Activated CD4-positive, alpha-beta T cell treated with anti-CD3 and anti-CD28 coated beads for 36 hours (primary cell): Measurements from ENCODE around the gene RAB20. TPM values are rescaled to one million over a fixed set of nuclear protein-coding genes. Genes with fewer than 3 reads are reported as not detected.

Source experiments
- ATAC-seq: fragments of 200-7000 bp; cut with Tn5 transposase; one replicate; pipeline ENCODE4 v1.10.0; 2021; ENCODE audit warnings: mild to moderate bottlenecking, moderate library complexity
- CTCF ChIA-PET: fragments of 350-600 bp; sonication (Branson Sonifier 250); formaldehyde crosslinking; loops from one replicate; lab custom pipeline; 2021; ENCODE audit warnings: antibody characterized with exemption; lab: Charles Lee
- POLR2A ChIA-PET: fragments of 350-600 bp; sonication (Branson Sonifier 250); formaldehyde crosslinking; loops from one replicate; lab custom pipeline; 2021; ENCODE audit warnings: antibody characterized with exemption, inconsistent platforms; lab: Charles Lee
- DNase-seq: peaks from one replicate; pipeline ENCODE4 v3.0.0-alpha.2; 2020
- H3K27ac Mint-ChIP-seq: one replicate; pipeline ENCODE4 v1.8.0; 2021; ENCODE audit warnings: mixed read lengths
- H3K27me3 Mint-ChIP-seq: one replicate; pipeline ENCODE4 v1.8.0; 2021; ENCODE audit warnings: mixed read lengths
- H3K36me3 Mint-ChIP-seq: one replicate; pipeline ENCODE4 v1.8.0; 2021; ENCODE audit warnings: low read depth, mixed read lengths
- H3K4me1 Mint-ChIP-seq: one replicate; pipeline ENCODE4 v1.8.0; 2021; ENCODE audit warnings: mixed read lengths
- H3K4me3 Mint-ChIP-seq: one replicate; pipeline ENCODE4 v1.8.0; 2021; ENCODE audit warnings: mild to moderate bottlenecking, moderate library complexity, mixed read lengths
- H3K9me3 Mint-ChIP-seq: one replicate; pipeline ENCODE4 v1.8.0; 2021; ENCODE audit warnings: low read depth, mixed read lengths
- intact Hi-C, 2 experiments: fragments of 100-400 bp; cut with DNase I in 1 of 2; cut with micrococcal nuclease in 1 of 2; formaldehyde crosslinking; loops; one replicate each; pipeline versions ENCODE4 v1.14.2 to v1.15.1; 2022 to 2024; cut with DNase I, micrococcal nuclease
- total RNA-seq, 2 experiments: library from RNA; stranded (reverse); gene quantifications; one replicate each; pipeline ENCODE4 v1.2.3, GENCODE V29; 2021

RAB20 gene
- total RNA-seq, 2 experiments from 2014 or later, result 6.0 to 9.0 TPM

DNA sequence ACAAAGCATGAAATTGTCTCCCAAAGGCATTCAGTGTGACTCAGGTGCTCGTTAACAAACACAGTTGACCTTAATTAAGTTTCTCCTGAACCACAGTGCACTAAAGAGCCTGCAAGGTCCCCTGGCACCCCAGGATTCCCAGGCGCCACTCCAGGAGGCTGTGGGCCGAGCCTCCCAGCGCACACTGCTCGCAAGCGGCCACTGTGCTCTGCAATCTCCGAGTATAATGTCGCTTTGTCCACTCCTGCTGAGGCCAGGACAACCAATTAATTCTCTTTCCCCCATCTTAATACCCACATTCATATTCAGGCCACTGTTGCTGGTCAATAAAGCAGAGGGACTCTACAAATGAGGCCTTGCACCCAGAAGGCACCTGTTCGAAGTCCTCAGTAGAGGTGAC, 8.8 kb downstream of the RAB20 start:
- ChIA-PET POLR2A (no interaction called here), CTCF (no interaction called here)
- Mint-ChIP-seq H3K4me3 (no peak overlapping the region), H3K36me3 (no peaks in the 10 kb centered on the region), H3K27ac (no peak overlapping the region), H3K9me3 (no peaks in the 10 kb centered on the region), H3K27me3 (no peaks in the 10 kb centered on the region), H3K4me1 (no peaks in the 10 kb centered on the region)
- ATAC-seq, result no peak
- DNase-seq, result no peak
- intact Hi-C loops, result no loop called here

- POLR2A ChIA-PET, result no interaction called here
- CTCF ChIA-PET, result interaction anchor here (0.5 to 0.6 kb wide), 2 partner anchors 20 to 158 kb away, joined by 3 to 4 read pairs; no protein-coding TSS in a partner anchor
- Mint-ChIP-seq H3K9me3 (no peaks in the 10 kb centered on the region), H3K27me3 (no peaks in the 10 kb centered on the region), H3K4me3 (no peak overlapping the region), H3K27ac (no peak overlapping the region), H3K36me3 (peaks cover 6% of the 10 kb centered on the region), H3K4me1 (no peaks in the 10 kb centered on the region)
- intact Hi-C loops, result no loop called here
- DNase-seq (no peak), ATAC-seq (no peak)
Observed at GRCh38 chr13:110551284-110551683, 10.2 kb downstream of the RAB20 start.

DNA sequence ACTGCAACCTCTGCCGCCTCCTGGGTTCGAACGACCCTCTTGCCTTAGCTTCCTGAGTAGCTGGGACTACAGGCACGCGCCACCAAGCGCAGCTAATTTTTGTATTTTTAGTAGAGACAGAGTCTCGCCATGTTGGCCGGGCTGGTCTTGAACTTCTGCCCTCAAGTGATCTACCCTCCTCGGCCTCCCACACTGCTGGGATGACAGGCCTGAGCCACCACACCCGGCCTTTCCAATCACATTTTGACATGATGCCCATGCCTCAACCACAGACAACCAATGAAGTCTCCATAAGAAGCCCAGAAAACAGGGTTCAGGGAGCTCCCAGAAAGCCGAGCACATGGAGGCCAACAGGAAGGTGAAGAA, 11.7 kb downstream of the RAB20 start:
- Mint-ChIP-seq H3K4me1 (no peaks in the 10 kb centered on the region), H3K4me3 (no peak overlapping the region), H3K27me3 (no peaks in the 10 kb centered on the region), H3K9me3 (peaks cover 3% of the 10 kb centered on the region), H3K36me3 (peaks cover 7% of the 10 kb centered on the region), H3K27ac (no peak overlapping the region)
- POLR2A ChIA-PET, result no interaction called here
- ATAC-seq, result no peak
- DNase-seq, result no peak
- intact Hi-C loops, result no loop called here
- CTCF ChIA-PET, result no interaction called here

DNA sequence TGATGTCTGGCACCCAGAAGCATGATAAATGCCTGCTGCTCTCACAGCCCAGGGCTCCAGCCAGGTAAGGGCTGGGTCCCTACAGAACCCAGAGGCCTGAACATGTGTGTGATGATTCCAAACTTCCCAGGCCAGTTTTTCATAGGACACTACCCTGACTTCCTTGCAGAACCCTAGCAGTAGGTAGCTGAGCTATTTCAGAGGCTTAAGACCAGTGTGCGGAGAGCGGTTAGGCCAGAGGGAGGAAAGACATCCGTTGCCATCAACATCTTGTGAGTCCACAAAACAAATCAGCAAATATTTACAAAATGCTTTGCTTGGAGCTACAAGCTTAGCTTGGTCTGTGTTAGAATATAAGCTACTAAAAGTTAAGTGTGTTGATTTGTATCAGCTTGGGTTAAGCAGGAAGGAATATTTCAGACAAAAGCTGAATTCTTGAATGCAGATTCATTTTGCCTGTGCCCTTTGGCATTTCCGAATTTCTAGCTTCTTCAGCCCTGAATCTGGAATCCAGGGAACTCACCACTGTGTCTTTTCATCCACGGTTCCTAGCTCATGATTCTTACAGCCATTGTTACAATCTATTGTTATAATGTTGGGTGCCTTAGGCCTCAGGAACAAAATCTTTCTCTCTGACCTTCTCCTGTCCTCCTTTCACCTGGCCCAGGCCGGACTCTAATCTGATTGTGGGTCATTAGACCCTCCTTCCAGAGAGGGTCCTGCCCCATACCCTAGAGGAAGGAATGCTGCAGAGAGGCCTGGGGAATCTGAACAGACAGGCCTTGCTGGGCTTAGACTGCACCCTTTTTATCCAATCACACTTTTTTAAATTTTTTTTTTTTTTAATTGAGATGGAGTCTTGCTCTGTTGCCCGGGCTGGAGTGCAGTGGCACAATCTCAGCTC, 12.4 kb downstream of the RAB20 start:
- Mint-ChIP-seq H3K27ac (no peak overlapping the region), H3K9me3 (peaks cover 4% of the 10 kb centered on the region), H3K27me3 (no peaks in the 10 kb centered on the region), H3K36me3 (peaks cover 9% of the 10 kb centered on the region), H3K4me1 (no peaks in the 10 kb centered on the region), H3K4me3 (no peak overlapping the region)
- intact Hi-C loops, result no loop called here
- no peak for DNase-seq
- CTCF ChIA-PET, result interaction anchor here (0.6 to 1.4 kb wide), 2 partner anchors 10 to 31 kb away, joined by 3 to 5 read pairs; no protein-coding TSS in a partner anchor
- ATAC-seq, result no peak
- POLR2A ChIA-PET, result no interaction called here

DNA sequence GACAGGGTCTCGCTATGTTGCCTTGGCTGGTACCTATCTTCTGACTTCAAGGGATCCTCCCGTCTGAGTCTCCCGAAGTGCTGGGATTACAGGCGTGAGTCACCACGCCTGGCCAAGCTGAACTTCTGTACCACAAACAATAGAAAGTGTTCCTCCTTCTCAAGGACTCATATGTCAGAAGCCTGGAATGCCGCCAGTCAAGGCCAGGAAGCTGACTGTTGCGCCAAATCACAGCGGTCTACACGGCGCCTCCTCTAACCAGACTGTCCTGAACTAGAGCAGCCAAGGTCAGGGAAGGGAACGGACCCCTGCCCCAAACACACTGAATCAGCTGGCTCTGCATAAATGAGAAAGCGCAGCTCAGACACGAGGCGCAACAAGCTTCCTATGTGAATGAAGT, 14.6 kb downstream of the RAB20 start:
- Mint-ChIP-seq H3K27me3 (no peaks in the 10 kb centered on the region), H3K36me3 (peaks cover 9% of the 10 kb centered on the region), H3K9me3 (peaks cover 4% of the 10 kb centered on the region), H3K27ac (no peak overlapping the region), H3K4me3 (no peak overlapping the region), H3K4me1 (no peaks in the 10 kb centered on the region)
- ATAC-seq (no peak), DNase-seq (no peak)
- intact Hi-C loops, result no loop called here
- CTCF ChIA-PET, result no interaction called here
- POLR2A ChIA-PET, result no interaction called here

DNA sequence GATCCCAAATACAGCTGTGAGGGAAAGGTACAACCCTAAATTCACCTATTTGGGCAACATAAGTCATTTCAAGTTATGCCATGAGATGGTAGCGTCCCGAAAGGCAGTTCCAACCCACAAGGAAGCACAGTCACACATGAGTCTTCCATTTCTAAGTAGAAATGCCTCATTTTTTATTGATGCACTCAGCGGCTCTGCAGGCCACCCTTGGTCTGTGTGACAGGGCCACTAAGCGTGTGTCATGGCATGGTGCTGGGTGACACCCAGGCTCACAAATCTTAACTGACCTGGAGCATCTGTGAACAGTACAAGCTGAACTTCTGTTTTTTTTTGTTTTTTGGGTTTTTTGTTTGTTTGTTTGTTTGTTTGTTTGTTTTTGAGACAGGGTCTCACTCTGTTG, 15.1 kb downstream of the RAB20 start:
- peaks cover 4% of the 10 kb centered on the region for H3K9me3 Mint-ChIP-seq
- ChIA-PET CTCF (no interaction called here), POLR2A (no interaction called here)
- H3K36me3 Mint-ChIP-seq, result peaks cover 9% of the 10 kb centered on the region
- DNase-seq, result no peak
- ATAC-seq, result no peak
- no peaks in the 10 kb centered on the region for H3K4me1 Mint-ChIP-seq
- intact Hi-C loops, result no loop called here
- no peak overlapping the region for H3K27ac Mint-ChIP-seq
- H3K4me3 Mint-ChIP-seq, result no peak overlapping the region
- H3K27me3 Mint-ChIP-seq, result no peaks in the 10 kb centered on the region

GRCh38 chr13:110542169-110542796, 19.2 kb downstream of the RAB20 start:
- POLR2A ChIA-PET, result no interaction called here
- CTCF ChIA-PET, result no interaction called here
- ATAC-seq, result no peak

GRCh38 chr13:110541526-110541920, 20.0 kb downstream of the RAB20 start:
- no peak for ATAC-seq
- Mint-ChIP-seq H3K27ac (no peak overlapping the region), H3K36me3 (peaks cover 3% of the 10 kb centered on the region), H3K27me3 (no peaks in the 10 kb centered on the region), H3K9me3 (peaks cover 4% of the 10 kb centered on the region), H3K4me3 (no peak overlapping the region), H3K4me1 (peaks cover 8% of the 10 kb centered on the region)
- ChIA-PET CTCF (no interaction called here), POLR2A (no interaction called here)
- no peak for DNase-seq
- intact Hi-C loops, result no loop called here

More at GRCh38 chr13:110542169-110542796, 19.2 kb downstream of the RAB20 start:
- H3K4me3 Mint-ChIP-seq, result no peak overlapping the region
- H3K9me3 Mint-ChIP-seq, result peaks cover 4% of the 10 kb centered on the region
- H3K36me3 Mint-ChIP-seq, result peaks cover 8% of the 10 kb centered on the region
- H3K4me1 Mint-ChIP-seq, result peaks cover 6% of the 10 kb centered on the region
- H3K27me3 Mint-ChIP-seq, result no peaks in the 10 kb centered on the region
- intact Hi-C loops, result no loop called here
- no peak overlapping the region for H3K27ac Mint-ChIP-seq
- no peak for DNase-seq

DNA sequence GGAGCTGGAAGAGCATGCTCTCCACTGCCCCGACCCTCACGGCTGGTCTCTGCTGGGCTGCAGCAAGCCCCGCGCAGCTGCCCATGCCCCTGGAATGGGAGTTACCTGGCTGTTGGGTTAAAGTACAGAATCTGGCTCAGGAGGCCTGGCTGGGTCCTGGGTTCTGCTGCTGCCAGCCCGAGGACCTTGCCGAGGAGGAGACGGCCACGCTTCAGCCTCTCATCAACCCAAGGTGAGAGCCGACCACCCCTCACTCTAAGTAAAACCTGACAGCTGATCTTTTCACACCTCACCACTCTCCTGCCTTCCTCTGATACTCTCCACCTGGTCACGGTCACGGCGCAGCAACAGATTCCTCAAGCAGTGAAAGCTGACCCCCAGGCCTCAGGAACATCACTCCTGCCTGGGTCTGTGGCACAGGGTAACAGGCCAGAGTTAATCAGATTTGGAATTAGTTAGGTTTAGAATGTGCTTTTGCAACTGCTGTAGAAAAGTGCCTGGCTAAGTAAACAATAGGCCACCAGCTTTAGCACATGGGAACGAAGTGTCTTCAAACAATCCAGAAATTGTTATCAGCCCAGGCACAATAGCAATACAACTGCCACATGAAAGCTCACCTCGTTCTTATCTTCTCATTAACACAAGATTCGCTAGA, 20.5 kb downstream of the RAB20 start:
- DNase-seq (no peak), ATAC-seq (no peak)
- POLR2A ChIA-PET, result no interaction called here
- no peak overlapping the region for H3K4me3 Mint-ChIP-seq
- peaks cover 4% of the 10 kb centered on the region for H3K9me3 Mint-ChIP-seq
- H3K4me1 Mint-ChIP-seq, result peaks cover 13% of the 10 kb centered on the region
- CTCF ChIA-PET, result no interaction called here
- no peaks in the 10 kb centered on the region for H3K27me3 Mint-ChIP-seq
- H3K27ac Mint-ChIP-seq, result no peak overlapping the region
- intact Hi-C loops, result no loop called here
- H3K36me3 Mint-ChIP-seq, result peaks cover 1% of the 10 kb centered on the region

DNA sequence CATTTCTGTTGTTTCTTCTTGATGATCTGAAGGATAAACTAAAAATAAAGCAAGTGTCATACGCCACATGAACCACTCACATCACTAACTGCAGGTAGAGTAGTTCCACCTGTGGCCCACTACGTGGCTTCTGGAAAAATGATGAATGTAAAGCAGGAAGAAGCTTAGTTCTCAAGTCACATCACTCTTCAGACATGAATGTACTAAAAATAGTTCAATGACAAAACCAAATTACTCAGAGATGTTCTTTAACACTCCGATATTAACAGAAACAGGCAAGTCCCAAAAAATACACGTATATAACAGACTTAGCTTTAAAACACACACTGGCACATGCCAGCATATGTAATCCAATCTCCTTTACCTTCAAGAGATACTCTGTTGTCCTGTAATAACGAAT, 21.6 kb downstream of the RAB20 start:
- H3K4me1 Mint-ChIP-seq, result peaks cover 15% of the 10 kb centered on the region
- H3K27me3 Mint-ChIP-seq, result no peaks in the 10 kb centered on the region
- DNase-seq, result no peak
- no peak overlapping the region for H3K4me3 Mint-ChIP-seq
- H3K36me3 Mint-ChIP-seq, result peaks cover 1% of the 10 kb centered on the region
- CTCF ChIA-PET, result interaction anchor here (1.8 kb wide), 1 partner anchor 9 kb away, joined by 5 read pairs; no protein-coding TSS in a partner anchor
- intact Hi-C loops, result no loop called here
- ATAC-seq, result peak; percentile 9
- no peak overlapping the region for H3K27ac Mint-ChIP-seq
- peaks cover 2% of the 10 kb centered on the region for H3K9me3 Mint-ChIP-seq
- POLR2A ChIA-PET, result no interaction called here

DNA sequence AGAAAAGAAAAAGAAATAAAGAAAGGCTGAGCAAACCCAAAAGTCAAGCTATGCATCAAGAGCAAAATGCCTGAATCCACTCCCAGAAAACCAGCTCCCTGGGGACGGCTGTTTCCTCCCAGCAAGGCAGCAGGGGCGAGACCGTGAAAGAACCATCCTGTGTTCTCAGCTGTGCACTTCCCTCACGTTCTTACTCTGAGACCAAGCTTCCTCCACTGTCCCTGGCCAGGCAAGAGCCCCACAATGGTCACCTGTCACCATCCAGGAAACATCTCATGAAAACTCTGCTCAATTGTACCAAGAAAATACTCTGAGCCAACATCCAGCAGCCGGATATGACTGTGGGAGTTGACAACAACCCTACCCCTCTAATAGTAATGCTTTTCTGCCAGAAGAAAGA, 22.9 kb downstream of the RAB20 start:
- Mint-ChIP-seq H3K4me3 (no peak overlapping the region), H3K36me3 (no peaks in the 10 kb centered on the region), H3K9me3 (no peaks in the 10 kb centered on the region), H3K27me3 (no peaks in the 10 kb centered on the region), H3K27ac (no peak overlapping the region), H3K4me1 (peaks cover 15% of the 10 kb centered on the region)
- CTCF ChIA-PET, result interaction anchor here (0.8 to 1.8 kb wide), 3 partner anchors 10 to 355 kb away, joined by 3 to 5 read pairs (median 3); no protein-coding TSS in a partner anchor
- POLR2A ChIA-PET, result no interaction called here
- ATAC-seq, result no peak
- intact Hi-C loops, result no loop called here
- DNase-seq, result no peak
